ENCODE results near the gene GDNF.

- TF ChIP-seq PKNOX1 (IDR thresholded peaks at IDR 0.05) (no peak), SUZ12 (IDR thresholded peaks at IDR 0.05) (no peak), FOXK2 (IDR thresholded peaks at IDR 0.05) (no peak), HDGF (IDR thresholded peaks at IDR 0.05; ENCODE audit: borderline replicate concordance) (no peak), BHLHE40 (IDR thresholded peaks at IDR 0.05; ENCODE audit: borderline replicate concordance) (no peak)
Measured at GRCh38 chr5:37838933-37839341, 904 bp downstream of the GDNF start.
